COR-L47 (cell line): ENCODE measurements around the gene CENPU.
"Not testable (repeated sequence)": the region's sequence is repeated elsewhere in the genome, so short reads cannot be mapped to it uniquely, and the experiment has no call there.

Experiments used
- DNase-seq: peaks from one replicate; lab custom pipeline; 2025; lab: John Stamatoyannopoulos, UW

CENPU gene

GRCh38 chr4:184668096-184668495 is 65.8 kb downstream of the CENPU start:
- DNase-seq = no peak

GRCh38 chr4:184666670-184667069 is 67.2 kb downstream of the CENPU start:
- DNase-seq = no peak

- DNase-seq = no peak
Observed at GRCh38 chr4:184664445-184665210, 69.3 kb downstream of the CENPU start.

- no peak for DNase-seq
Observed at GRCh38 chr4:184662236-184662635, 71.7 kb downstream of the CENPU start.

DNA sequence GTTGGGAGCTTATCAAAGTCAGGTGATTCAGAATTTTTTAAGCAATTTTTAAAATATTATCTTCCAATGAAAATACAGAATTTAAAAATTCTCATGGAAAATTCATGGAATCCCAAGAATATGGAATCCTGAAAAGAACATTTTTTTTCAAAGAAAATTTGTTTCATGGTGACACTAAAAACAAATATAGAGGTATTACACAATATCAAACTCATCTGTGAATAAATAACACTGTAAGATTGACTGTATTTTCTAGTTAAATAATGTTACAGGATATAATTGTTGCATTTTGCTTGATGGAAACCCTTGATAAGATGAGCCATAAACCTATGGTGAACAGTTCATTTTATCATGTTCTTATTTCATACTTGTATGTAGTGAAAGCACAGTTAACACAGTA is 72.9 kb downstream of the CENPU start:
- no peak for DNase-seq

DNA sequence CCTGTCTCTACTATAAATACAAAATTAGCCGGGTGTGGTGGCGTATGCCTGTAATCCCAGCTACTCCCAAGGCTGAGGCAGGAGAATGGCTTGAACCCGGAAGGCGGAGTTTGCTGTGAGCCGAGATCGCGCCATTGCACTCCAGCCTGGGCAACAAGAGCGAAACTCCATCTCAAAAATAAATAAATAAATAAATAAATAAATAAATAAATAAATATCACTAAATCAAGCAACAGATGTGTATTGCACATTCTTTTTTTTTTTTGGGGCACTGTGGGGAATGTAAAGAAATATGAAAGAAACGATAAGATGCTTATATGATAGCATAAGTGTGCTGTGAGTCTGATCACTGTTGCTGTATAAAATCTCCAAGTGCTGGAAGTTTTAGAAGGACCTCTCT is 76.1 kb downstream of the CENPU start:
- not testable (repeated sequence) for DNase-seq

- no peak for DNase-seq
Observed at GRCh38 chr4:184657144-184657543, 76.8 kb downstream of the CENPU start.

- no peak for DNase-seq
Observed at GRCh38 chr4:184655889-184656869, 77.7 kb downstream of the CENPU start.

GRCh38 chr4:184653650-184654049 is 80.2 kb downstream of the CENPU start:
- DNase-seq = no peak

- not testable (repeated sequence) for DNase-seq
Observed at GRCh38 chr4:184652681-184653080, 81.2 kb downstream of the CENPU start.

- DNase-seq = no peak
Observed at GRCh38 chr4:184651899-184652298, 82.0 kb downstream of the CENPU start.

GRCh38 chr4:184649971-184650855 is 83.7 kb downstream of the CENPU start:
- peak; percentile 28 for DNase-seq

DNA sequence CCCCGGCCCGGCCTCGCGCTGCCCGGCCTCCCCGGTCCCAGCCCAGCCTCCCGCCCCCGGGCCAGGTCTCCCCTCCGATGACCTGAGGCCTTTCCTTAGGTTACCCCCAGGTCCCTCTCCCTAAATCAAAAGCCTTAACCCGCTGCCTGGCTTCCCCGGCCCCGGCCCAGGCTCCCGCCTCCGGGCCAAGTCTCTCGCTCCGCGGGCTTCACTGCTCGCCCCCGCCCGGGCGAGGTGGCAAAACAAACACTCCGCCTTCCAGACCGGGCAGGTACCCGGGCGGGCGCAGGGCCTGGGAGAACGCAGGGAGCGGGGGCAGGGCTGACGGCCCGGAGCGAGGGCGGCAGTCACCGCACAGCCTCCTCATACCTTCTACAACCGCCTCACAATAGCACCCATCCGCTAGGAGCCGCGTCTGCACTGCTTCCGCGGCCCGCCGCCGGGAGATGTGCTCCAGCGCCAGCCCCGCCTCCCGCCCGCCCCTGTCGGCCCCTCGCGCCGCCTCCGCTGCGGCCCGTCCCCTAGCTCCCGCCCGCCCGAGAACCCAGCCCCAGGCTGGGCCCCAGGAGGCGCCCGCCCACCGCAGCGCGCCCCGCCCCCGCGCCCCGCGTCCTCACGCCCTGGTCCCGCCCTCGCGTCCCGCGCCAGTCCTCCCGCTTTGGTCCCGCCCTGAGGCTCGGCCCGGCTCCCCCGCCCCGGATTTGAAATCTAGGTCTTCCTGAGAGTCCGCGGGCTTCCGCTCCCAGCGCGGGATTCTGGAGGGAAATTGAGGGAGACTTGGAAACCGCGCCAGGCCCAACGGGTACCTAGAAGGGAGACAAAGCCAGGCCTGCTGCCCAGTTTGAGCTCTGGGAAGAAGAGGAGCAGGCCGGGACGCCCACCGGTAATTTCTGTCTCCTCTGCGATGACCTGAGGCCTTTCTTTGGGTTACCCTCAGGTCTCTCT is 84.6 kb downstream of the CENPU start, which contains the start of the genes CASP3 and PRIMPOL:
Gene CASP3, minus strand, starts transcription at position 422 of the 945 bp plus-strand sequence. CDS start 10,994 bp downstream, outside the sequence.
Gene PRIMPOL, plus strand, starts transcription at position 713 of the 945 bp plus-strand sequence. CDS start 7,403 bp downstream, outside the sequence.
- DNase-seq = peak; percentile 99

- DNase-seq = peak; percentile 11
Observed at GRCh38 chr4:184648313-184649025, 85.4 kb downstream of the CENPU start.

DNA sequence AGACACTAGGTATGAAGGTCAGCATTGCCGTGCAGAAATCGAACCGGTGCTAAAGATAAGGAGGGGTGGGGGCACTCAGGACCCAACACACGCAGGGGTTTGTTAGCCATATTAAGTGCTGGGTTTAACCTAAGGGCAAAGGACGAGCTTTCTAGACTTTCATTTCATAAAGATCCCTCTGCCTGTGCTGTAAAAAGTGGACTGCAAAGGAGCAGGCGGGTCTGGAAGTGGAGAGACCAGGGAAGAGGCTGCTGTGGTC is 85.9 kb downstream of the CENPU start:
- no peak for DNase-seq

GRCh38 chr4:184647266-184648053 is 86.4 kb downstream of the CENPU start:
- DNase-seq = no peak

DNA sequence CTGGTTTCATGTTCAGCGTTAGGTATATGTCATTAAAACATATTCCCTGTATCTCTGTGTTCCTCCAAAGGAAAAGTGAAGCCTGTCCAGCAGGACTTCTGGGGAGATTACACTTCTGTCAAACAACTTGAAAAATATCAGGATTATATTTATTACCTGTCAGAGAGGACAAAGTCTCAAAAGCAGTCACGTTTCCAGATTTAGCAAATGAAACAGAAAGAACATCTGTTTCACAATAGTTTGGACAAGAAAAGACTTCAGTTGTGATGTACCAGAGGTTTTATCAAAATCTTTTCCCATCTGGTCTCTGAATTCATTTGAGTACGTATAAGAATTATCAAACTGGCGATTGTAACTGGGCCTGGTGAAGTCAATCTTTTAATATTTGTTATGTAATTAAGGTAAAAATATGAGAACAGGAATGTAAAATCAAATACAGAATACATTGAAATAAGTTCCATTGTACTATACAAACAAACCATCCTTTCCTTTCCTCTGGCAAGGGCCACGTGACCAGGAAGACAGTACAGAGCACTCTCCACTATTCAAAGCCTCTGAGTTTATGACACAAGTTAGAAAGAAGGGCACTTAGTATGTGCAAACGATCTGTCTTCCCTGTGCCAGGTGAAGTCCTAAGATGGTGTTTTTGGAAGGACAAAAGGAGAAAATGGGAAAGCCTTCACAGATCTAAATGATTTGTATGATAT is 87.8 kb downstream of the CENPU start:
- no peak for DNase-seq

DNA sequence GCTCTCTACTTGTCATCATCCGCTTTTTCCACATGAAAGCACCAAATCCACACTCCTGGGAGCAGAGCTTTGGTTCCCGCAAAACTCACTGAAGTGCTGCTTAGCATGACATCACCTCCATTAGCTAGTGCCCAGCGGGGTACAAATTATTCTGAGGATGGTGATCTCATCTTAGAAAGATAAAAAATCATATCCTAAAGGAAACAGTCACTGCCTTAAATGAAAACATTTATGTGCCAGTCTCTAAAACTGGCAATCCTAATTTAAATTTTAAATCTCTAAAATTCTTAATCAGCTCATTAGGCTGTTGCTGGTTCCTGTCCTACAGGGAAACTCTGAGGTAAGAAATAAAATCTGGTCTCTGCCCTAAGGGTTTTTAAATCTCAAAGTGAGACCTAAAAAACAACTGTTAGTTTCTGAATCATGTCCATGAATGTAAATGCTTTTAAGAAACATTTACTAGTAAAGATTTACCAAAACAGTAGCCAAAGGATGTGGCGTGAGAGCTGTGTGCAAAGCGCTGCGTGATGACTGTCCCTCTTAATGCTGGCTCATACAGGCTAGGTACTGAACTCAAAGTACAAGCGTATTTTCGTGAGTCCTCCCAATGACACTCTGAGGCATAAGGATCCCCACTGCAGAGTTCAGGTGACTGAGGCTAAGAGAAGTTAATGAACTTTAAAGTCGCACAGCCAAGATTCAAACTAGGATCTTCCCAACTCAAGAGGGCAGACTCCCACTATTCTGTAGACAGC is 89.2 kb downstream of the CENPU start:
- DNase-seq = no peak
